ENCODE data around the gene CAPS2.
A peak's percentile ranks its signal among the peaks of the same experiment; 100 is the strongest.

CAPS2 gene

DNA sequence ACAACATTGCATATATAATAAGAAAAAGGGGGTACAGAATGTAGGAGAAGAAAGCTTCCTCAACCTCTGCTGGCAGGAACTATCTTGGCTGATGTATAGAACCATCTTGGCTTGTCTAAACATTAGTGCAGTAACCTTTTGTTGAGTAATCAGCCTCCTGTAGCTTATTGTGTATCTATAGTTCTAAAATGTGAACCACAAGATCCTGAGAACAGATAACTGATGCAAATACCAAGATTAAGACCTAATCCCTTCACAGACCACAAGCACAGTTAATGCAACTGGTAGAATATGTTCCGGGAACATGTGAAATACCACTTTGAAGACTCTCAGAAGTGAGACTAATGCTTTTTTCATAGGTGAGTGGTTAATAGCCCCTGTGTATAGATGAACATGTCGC lies 69.8 kb downstream of the CAPS2 start:
- no peak for TF ChIP-seq CTCF (IDR thresholded peaks at IDR 0.05; ENCODE audit: low read depth, low read length)
- TF ChIP-seq MAX (IDR thresholded peaks at IDR 0.05; ENCODE audit: low read depth, low read length), result no peak
- TF ChIP-seq POLR2A (IDR thresholded peaks at IDR 0.05; ENCODE audit: extremely low read depth, insufficient read length), result no peak
- TF ChIP-seq MYC (IDR thresholded peaks at IDR 0.05; ENCODE audit: low read depth, low read length), result no peak
- H3K4me3 ChIP-seq (ENCODE audit: low read depth, low read length), result no peak overlapping the region
- peak; percentile 8 for DNase-seq (ENCODE audit: low read depth)

- no peak for TF ChIP-seq CTCF (IDR thresholded peaks at IDR 0.05; ENCODE audit: low read depth, low read length)
- TF ChIP-seq POLR2A (IDR thresholded peaks at IDR 0.05; ENCODE audit: extremely low read depth, insufficient read length), result no peak
- no peak for TF ChIP-seq MYC (IDR thresholded peaks at IDR 0.05; ENCODE audit: low read depth, low read length)
- no peak for TF ChIP-seq MAX (IDR thresholded peaks at IDR 0.05; ENCODE audit: low read depth, low read length)
- H3K4me3 ChIP-seq (ENCODE audit: low read depth, low read length), result no peak overlapping the region
- no peak for DNase-seq (ENCODE audit: low read depth)
Observed at GRCh38 chr12:75259143-75259542, 71.0 kb downstream of the CAPS2 start.

DNA sequence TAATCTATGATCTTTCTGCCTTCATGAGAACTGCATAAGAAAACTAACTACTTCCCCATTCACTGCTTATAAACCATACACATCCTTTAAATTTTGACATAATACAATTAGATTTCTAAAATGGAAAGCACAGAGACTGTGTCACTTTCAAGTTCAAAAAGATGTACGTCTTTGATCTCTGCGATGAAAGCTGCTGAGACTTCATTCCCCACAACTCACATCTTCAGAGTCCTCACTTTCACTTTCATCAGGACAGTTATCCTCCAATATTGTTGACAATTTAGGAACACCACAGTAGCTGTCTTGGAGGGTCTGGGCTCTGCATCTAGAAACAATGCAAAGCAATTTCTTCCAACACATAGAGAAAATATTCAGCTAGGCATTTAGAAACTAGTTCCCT lies 72.6 kb downstream of the CAPS2 start:
- no peak overlapping the region for H3K4me3 ChIP-seq (ENCODE audit: low read depth, low read length)
- no peak for TF ChIP-seq CTCF (IDR thresholded peaks at IDR 0.05; ENCODE audit: low read depth, low read length)
- TF ChIP-seq POLR2A (IDR thresholded peaks at IDR 0.05; ENCODE audit: extremely low read depth, insufficient read length), result no peak
- TF ChIP-seq MAX (IDR thresholded peaks at IDR 0.05; ENCODE audit: low read depth, low read length), result no peak
- no peak for TF ChIP-seq MYC (IDR thresholded peaks at IDR 0.05; ENCODE audit: low read depth, low read length)
- no peak for DNase-seq (ENCODE audit: low read depth)

DNA sequence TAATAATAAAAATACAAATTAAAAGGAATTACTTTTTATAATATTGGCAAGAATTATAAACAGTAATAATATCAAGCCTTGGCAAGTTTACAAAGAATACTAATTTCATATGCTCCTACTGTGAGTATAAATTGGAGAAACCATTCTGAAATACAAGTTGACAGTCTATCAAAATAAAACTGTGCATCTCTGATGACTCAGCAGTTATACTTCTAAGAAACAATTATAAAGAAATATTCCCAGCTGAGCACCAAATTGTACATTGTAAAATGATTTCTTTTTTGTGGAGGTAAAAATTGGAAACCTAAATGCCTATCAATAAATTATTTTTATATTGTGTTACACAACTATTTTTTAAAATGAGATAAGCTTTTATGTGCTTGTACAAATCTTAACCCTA lies 85.0 kb downstream of the CAPS2 start:
- no peak for DNase-seq (ENCODE audit: low read depth)
- TF ChIP-seq CTCF (IDR thresholded peaks at IDR 0.05; ENCODE audit: low read depth, low read length) (no peak), MYC (IDR thresholded peaks at IDR 0.05; ENCODE audit: low read depth, low read length) (no peak), POLR2A (IDR thresholded peaks at IDR 0.05; ENCODE audit: extremely low read depth, insufficient read length) (no peak), MAX (IDR thresholded peaks at IDR 0.05; ENCODE audit: low read depth, low read length) (no peak)
- no peak overlapping the region for H3K4me3 ChIP-seq (ENCODE audit: low read depth, low read length)

GRCh38 chr12:75239987-75240386 lies 90.1 kb downstream of the CAPS2 start:
- TF ChIP-seq POLR2A (IDR thresholded peaks at IDR 0.05; ENCODE audit: extremely low read depth, insufficient read length) (no peak), MYC (IDR thresholded peaks at IDR 0.05; ENCODE audit: low read depth, low read length) (no peak), MAX (IDR thresholded peaks at IDR 0.05; ENCODE audit: low read depth, low read length) (no peak), CTCF (IDR thresholded peaks at IDR 0.05; ENCODE audit: low read depth, low read length) (no peak)

GRCh38 chr12:75236206-75236605 lies 93.9 kb downstream of the CAPS2 start:
- no peak for TF ChIP-seq MYC (IDR thresholded peaks at IDR 0.05; ENCODE audit: low read depth, low read length)
- no peak for DNase-seq (ENCODE audit: low read depth)

More at GRCh38 chr12:75239987-75240386, 90.1 kb downstream of the CAPS2 start:
- H3K4me3 ChIP-seq (ENCODE audit: low read depth, low read length), result no peak overlapping the region
- no peak for DNase-seq (ENCODE audit: low read depth)

More at GRCh38 chr12:75236206-75236605, 93.9 kb downstream of the CAPS2 start:
- H3K4me3 ChIP-seq (ENCODE audit: low read depth, low read length), result no peak overlapping the region
